ENCODE data around the gene FAM222B.

The FAM222B gene, protein sequence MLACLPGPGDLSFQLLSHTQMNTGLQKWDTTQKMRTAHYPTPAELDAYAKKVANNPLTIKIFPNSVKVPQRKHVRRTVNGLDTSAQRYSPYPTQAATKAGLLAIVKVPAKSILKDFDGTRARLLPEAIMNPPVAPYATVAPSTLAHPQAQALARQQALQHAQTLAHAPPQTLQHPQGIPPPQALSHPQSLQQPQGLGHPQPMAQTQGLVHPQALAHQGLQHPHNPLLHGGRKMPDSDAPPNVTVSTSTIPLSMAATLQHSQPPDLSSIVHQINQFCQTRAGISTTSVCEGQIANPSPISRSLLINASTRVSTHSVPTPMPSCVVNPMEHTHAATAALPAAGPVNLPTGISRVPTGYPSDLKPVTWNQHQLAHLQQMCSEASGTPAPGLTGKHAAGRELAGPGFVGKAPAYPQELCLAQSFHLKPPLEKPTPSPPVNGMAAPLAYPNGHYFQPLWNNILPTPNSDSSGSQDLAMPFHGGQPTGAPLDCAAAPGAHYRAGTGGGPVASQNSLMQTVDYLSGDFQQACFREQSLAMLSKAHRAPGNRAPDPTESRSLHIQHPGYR

GRCh38 chr17:28842282-28843012 lies at the start of gene FAM222B:
Gene FAM222B, minus strand, starts transcription at chr17:28842790. Its CDS starts 76,123 bp downstream, at chr17:28766667.
- DNase-seq (ENCODE audit: low spot score) = peak; percentile 95
- TF ChIP-seq, protein P1, sequence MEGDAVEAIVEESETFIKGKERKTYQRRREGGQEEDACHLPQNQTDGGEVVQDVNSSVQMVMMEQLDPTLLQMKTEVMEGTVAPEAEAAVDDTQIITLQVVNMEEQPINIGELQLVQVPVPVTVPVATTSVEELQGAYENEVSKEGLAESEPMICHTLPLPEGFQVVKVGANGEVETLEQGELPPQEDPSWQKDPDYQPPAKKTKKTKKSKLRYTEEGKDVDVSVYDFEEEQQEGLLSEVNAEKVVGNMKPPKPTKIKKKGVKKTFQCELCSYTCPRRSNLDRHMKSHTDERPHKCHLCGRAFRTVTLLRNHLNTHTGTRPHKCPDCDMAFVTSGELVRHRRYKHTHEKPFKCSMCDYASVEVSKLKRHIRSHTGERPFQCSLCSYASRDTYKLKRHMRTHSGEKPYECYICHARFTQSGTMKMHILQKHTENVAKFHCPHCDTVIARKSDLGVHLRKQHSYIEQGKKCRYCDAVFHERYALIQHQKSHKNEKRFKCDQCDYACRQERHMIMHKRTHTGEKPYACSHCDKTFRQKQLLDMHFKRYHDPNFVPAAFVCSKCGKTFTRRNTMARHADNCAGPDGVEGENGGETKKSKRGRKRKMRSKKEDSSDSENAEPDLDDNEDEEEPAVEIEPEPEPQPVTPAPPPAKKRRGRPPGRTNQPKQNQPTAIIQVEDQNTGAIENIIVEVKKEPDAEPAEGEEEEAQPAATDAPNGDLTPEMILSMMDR (conservative IDR thresholded peaks at IDR 0.05; ENCODE audit: low read depth) = no peak
- POLR2A ChIA-PET (ENCODE audit: low non-redundant PET) = interaction anchor here (0.6 kb wide), 2 partner anchors 16 to 80 kb away, joined by 3 to 5 read pairs; no protein-coding TSS in a partner anchor
- H3K27ac ChIP-seq = peak within 1 kb of the TSS; percentile 82
- CTCF ChIA-PET = interaction anchor here (0.6 to 1.4 kb wide), 2 partner anchors 61 to 79 kb away, joined by 3 to 7 read pairs; no protein-coding TSS in a partner anchor

GRCh38 chr17:28892024-28892423 lies 49.4 kb upstream of the FAM222B start:
- H3K27ac ChIP-seq = peak overlapping the region; percentile 99
- ChIA-PET CTCF (interaction anchor here (0.6 kb wide), 1 partner anchor 161 kb away, joined by 4 read pairs; no protein-coding TSS in a partner anchor), POLR2A (ENCODE audit: low non-redundant PET) (no interaction called here)
- TF ChIP-seq, protein P1 (conservative IDR thresholded peaks at IDR 0.05; ENCODE audit: low read depth) = no peak
- no peak for DNase-seq (ENCODE audit: low spot score)

- POLR2A ChIA-PET (ENCODE audit: low non-redundant PET) = no interaction called here
- no peak for DNase-seq (ENCODE audit: low spot score)
- TF ChIP-seq, protein P1 (conservative IDR thresholded peaks at IDR 0.05; ENCODE audit: low read depth) = no peak
- CTCF ChIA-PET = interaction anchor here (0.7 kb wide), 1 partner anchor 87 kb away, joined by 3 read pairs; no protein-coding TSS in a partner anchor
- H3K27ac ChIP-seq = peak overlapping the region; percentile 99
Observed at GRCh38 chr17:28891201-28891600, 48.6 kb upstream of the FAM222B start.

- POLR2A ChIA-PET (ENCODE audit: low non-redundant PET) = no interaction called here
- no peak for DNase-seq (ENCODE audit: low spot score)
- TF ChIP-seq, protein P1 (conservative IDR thresholded peaks at IDR 0.05; ENCODE audit: low read depth) = no peak
- CTCF ChIA-PET = no interaction called here
- peak overlapping the region; percentile 99 for H3K27ac ChIP-seq
Observed at GRCh38 chr17:28889996-28890395, 47.4 kb upstream of the FAM222B start.

- DNase-seq (ENCODE audit: low spot score) = no peak
- TF ChIP-seq, protein P1 (conservative IDR thresholded peaks at IDR 0.05; ENCODE audit: low read depth) = no peak
- ChIA-PET POLR2A (ENCODE audit: low non-redundant PET) (no interaction called here), CTCF (interaction anchor here (0.5 kb wide), 1 partner anchor 125 kb away, joined by 3 read pairs; no protein-coding TSS in a partner anchor)
- H3K27ac ChIP-seq = peak overlapping the region; percentile 99; the same call in 1 of the 2 replicates
Observed at GRCh38 chr17:28888832-28889231, 46.2 kb upstream of the FAM222B start.

DNA sequence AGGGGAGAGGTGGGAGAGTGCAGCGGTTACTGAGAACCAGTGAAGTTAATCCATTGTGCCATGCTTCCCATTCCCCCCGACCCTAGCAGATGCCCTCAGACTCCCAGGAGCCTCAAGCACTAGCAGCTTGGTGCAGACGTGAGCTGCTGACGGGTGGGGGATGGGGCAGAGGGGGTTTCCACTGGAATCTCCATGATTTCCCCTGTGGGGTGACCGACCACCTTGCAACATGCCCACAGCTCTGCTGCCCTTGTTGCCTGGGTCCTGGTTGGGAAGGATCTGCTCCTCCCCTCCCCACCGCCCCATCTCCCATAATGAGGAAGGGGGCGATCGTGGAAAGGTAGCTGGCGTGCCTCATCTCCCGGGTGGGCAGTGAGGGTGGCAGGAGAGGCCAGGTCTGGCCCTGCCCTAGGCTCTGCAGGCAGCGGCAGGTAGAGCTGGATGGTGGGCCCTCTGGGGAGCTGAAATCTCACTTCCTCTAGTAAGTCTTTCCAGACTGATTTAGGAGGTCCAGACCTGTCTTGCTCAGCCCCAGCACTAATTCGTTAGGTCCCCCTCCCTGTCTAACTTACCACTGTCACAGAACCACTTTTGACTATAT lies 45.4 kb upstream of the FAM222B start:
- POLR2A ChIA-PET (ENCODE audit: low non-redundant PET) = no interaction called here

More for the DNA sequence above, 45.4 kb upstream of the FAM222B start:
- CTCF ChIA-PET = no interaction called here
- TF ChIP-seq, protein P1 (conservative IDR thresholded peaks at IDR 0.05; ENCODE audit: low read depth) = no peak
- DNase-seq (ENCODE audit: low spot score) = no peak
- peak overlapping the region; percentile 54 for H3K27ac ChIP-seq
